ENCODE measurements around the gene QRICH1.
A peak's percentile ranks its signal among the peaks of the same experiment; 100 is the strongest.

The QRICH1 gene

GRCh38 chr3:49093853-49094767, at the start of gene QRICH1:
TSS of gene QRICH1 (minus strand) at chr3:49094071. CDS start at chr3:49077017, 17,054 bp downstream.
- peak; percentile 99 for DNase-seq

DNA sequence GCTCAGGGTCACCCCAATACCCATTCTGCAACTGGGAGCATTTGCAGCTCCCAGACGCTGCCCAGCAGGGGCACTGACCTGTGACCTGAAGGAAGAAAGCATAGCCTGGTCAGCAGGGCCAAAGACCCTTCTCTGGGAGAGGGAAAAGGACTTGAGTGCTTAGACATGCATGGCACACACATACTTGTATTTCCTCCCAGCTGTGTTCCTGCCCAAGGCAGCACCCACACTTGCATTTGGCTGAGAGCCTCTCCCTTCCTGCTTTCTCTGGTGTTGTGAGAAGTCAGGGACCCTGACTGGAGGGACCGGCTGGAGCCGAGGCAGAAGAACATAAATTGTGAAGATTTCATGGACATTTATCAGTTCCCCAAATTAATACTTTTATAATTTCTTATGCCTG, 46.2 kb upstream of the QRICH1 start:
- DNase-seq: no peak

DNA sequence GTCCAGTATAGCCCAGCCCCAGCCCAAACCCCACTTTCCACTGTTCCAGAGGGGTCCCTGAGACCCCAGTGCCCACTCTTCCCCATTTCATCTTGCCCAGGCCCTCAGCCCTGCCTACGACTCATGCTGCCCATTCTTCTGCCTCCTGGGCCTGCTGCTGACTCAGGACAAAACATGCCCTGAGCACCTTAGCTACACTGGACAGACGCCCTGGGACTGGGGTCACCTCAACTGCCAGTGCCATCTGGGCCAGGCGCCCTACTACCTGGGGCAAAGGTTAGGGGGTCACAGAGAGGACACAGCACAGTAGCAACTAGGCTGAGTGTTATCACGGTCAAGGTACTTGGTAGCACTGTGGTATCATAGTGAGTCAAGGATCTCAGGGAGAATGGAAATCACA, 41.6 kb upstream of the QRICH1 start:
- DNase-seq: no peak

GRCh38 chr3:49134471-49135265, 40.8 kb upstream of the QRICH1 start:
- no peak for DNase-seq

DNA sequence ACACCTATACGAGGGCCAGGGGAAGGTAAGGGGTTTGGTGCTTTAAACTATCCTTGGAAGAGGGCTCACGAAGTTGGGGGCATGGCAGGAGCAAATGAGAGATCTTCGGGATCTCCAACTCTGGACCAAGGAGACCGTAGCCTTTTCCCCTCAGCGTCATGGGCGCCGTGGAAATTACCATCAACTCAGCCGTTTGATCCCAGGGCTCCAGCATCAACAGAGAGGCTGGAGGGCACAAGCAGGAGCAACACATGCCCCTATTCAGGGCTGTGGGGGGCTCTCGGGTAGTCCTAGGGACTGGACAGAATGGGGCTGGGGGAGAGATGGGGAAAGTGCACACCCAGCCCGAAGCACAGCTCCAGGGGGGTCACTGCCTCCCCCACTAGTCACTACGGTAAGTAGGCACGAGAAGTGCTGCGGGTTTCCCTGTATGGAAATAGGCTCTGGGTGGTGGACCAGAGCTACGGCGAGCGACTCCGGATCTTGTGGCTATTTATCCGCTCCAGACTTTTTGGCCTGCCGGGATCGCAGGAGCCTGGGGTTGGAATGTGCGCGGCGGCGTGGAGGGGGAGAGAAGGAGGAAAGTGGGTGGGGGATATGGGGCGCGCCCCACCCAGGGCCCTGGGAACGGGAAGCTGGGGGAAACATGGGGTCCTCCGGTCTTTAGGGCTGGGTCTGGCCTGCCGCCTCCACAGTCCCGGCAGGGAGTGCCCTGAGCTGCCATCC, 39.5 kb upstream of the QRICH1 start:
- DNase-seq: peak; percentile 93

GRCh38 chr3:49132437-49133225, 38.8 kb upstream of the QRICH1 start, which contains the start of gene LAMB2:
TSS of gene LAMB2 (minus strand) at chr3:49133050. CDS start at chr3:49132867, 183 bp downstream.
- peak; percentile 82 for DNase-seq

GRCh38 chr3:49132073-49132436, 38.2 kb upstream of the QRICH1 start:
- DNase-seq: no peak

GRCh38 chr3:49131576-49131975, 37.7 kb upstream of the QRICH1 start:
- DNase-seq: no peak

DNA sequence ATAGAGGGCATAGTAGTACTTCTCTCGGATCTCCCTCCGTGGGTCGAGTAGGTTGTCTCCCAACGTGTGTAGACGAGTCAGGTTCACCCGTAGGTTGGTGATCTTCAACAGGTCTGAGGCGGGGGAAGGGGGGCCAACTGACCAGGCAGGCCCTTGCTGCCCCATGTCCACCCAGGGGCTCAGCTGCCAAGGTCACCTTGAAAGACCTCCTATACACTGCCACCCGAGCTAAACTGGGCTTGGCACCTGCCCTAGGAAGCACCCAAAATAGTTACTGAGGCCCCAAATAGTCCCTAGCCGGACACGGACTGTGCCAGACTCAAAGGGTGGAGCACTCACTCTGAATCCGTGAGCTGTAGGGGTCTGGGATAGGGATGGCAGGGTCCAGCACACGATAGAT, 37.2 kb upstream of the QRICH1 start:
- DNase-seq: no peak

GRCh38 chr3:49124991-49125670, 31.3 kb upstream of the QRICH1 start:
- DNase-seq: no peak

DNA sequence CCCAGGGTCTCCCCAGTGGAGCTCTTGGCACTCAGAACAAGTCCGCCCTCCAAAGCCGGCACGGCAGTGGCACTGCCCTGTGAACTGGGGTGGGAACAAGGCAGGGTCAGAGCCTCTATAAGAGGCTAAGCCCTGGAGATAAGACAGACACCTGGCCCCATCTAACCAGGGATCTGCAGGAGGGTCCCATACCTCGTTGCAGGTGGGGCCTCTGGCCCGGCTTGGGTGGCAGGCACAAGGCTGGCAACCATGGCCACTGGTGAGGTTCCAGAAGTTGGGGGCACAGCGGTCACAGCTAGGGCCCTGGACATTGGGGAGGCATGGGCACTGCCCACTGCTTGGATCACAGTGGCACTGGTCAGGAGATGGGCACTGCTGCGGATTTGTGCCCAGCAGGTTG, 30.3 kb upstream of the QRICH1 start:
- DNase-seq: no peak

DNA sequence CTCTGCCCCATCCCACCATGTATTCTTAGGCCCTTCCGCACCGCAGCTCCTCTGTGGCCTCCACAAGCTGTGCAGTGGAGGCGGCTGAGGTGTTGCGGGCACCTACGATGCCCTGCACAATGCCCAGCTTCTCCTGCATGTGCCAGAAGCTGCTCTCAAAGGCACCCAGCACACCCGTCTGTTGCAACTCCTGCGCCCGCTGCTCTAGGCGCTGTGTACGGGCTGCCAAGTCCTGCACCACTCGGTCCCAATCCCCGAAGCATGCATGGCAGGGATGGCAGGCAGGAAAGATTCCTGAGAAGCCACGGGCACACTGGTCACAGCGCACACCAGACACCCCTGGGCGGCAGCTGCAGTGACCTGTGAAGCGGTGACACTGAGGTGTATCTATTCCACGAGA, 29.8 kb upstream of the QRICH1 start:
- no peak for DNase-seq

- no peak for DNase-seq
These were observed 29.1 kb upstream of the QRICH1 start for GRCh38 chr3:49122886-49123545.

DNA sequence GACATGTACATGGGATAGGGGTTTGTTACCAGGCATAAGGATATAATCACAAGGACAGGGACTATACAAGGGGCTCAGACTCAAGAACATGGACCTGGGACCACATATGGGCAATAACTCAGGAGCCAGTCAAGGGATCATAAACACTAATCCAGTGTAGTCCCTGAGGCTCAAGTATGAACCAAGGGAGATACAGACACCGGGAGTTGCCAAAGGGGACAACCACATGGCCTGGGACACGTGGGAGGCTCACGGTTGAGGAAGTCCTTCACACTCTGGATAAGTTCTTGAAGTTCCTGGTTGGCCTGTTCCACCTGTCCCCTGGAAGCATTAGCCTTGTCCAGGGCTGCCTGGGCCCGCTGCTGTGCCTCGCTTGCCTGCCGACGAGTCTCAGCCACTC, 28.6 kb upstream of the QRICH1 start:
- DNase-seq: no peak

DNA sequence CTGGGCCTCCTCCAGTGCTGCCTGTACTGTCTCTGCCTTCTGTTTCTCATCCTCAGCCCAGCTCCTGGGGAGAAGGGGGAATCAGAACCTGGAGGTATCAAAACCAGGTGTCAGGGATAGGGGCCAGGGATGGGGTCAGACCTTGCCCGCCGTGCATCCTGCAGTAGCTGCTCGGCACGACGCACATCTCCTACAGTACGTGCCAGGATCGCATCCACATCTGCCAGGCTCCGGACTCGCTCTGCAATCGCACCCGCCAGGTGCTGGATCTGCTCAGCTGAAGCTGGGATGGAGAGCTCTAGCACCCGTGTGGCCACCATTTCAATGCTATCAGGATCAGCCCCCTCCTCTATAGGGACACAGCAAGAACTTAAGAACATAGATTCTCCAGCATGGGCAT, 28.2 kb upstream of the QRICH1 start:
- no peak for DNase-seq

- DNase-seq: no peak
These were observed 27.4 kb upstream of the QRICH1 start for GRCh38 chr3:49121132-49121736.

DNA sequence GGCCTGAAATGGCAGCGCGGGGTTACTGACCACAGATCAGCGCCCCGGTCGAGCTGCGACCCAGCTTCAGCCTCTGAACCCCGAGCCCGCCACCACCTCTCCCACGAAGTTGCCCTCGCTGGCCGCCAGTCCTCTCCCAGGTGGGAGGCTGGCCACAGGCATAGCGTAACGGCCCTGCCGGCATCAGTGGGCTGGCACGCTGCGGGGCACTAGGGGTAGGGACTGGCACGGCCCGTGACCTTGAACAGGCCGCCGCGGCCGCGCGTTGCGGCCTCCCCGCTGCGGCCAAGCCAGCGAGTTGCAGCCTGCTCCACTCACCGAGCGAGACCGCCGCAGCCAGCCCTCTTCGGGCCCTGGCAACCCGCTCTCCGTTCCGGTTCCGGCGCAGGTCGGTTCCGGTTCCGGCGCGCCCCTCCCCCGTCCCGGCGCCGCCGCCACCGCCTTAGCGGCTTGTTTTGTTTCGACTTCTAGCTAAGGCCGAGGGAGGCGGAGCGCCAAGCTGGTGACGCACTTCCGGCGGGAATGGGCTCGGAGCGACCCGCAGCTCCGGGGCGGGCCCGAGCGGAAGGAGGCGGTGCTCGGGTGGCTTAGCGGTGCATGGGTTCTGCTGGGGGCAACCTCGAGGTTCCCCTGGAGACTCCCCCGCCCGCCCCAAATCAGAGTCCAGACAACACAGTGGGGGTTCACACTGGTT, 26.7 kb upstream of the QRICH1 start, which contains the start of gene USP19:
TSS of gene USP19 (minus strand) at position 386 of the 694 bp plus-strand sequence. CDS start 1,678 bp downstream, outside the sequence.
- peak; percentile 93 for DNase-seq

GRCh38 chr3:49120096-49120437, 26.2 kb upstream of the QRICH1 start:
- no peak for DNase-seq

DNA sequence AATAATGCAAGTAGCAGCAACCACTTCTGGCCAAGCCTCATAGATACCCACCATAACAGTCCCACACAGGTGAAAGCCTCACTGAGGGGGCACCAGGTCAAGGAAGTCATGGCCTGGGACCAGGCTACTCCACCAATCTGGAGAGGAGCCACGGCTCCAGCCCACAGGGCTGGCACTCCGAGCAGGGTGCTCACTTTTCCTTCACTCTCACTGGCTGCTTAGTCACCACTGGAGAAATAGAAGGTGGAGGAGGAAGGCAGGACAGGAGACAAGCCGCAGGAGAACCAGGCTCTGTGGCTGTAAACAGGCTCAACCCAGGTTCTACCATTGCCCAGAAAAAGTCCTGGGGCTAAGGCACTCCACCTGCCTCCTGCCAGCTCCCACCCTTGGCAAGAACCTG, 25.6 kb upstream of the QRICH1 start:
- no peak for DNase-seq

DNA sequence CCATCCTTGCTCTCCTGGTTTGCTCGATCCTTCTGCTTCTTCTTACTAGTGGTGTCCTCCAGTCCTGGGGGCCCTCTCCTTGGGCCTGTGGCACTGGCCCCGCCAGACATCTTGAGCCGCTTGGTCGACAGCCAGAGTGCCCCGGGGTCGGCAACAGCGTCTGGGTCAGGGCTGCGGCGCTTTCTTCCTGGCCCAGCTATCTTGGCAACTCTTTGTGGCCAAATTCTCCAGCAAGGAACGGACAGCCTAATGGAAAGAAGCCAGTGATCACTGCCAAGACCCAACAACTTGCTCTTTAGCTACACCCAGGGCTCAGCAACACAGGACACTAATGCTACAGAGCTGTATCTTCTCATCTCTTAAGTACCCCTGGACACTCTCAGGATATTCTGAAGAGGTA, 25.2 kb upstream of the QRICH1 start:
- no peak for DNase-seq

Measured in fibroblast of skin of right biceps (primary cell).